GM18867 (cell line): ENCODE measurements around the gene KCNAB2.

Experiments
- ATAC-seq: cut with Tn5 transposase; IDR thresholded peaks from one replicate; pipeline ENCODE4 v1.9.1; 2021; ENCODE audit warnings: mild to moderate bottlenecking, moderate library complexity; ENCODE audit not compliant: unreplicated experiment

KCNAB2 gene

DNA sequence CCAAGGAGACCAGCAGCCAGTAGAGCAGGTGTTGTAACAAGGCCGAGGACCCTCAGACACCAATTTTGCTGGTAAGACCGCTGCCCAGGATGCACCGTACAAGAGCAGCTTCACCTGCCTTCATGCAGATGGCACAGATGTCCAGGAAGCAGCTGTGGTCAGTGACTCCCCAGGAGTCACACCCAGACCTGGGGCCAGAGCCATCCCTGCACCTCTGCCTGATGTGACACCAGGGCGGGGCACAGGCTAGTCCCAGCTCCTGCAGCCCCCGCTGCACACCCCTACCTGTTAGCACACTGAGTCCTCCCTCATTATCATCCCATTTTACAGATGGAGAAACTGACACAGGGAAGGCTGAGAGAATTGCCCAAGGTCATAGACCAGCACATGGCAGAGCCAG is 16.3 kb upstream of the KCNAB2 start:
- no peak for ATAC-seq

DNA sequence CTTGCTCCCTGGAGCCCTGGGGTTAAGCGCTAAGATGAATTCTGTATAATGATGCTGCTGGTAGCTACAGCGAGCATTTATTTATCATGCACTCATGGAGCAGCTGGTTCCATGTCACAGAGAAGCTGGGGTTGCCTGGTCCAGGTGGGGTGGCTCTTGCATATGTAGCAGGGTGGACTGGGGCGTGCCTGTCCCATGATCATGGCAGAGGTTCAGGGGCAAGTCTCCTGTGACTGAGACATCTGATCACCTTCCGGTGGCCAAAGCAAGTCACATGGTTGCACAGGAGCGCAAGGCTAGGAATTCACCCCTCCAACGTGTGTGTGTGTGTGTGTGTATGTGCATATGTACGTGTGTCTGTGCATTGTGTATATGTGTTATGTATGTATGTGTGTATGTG is 15.6 kb upstream of the KCNAB2 start:
- no peak for ATAC-seq

DNA sequence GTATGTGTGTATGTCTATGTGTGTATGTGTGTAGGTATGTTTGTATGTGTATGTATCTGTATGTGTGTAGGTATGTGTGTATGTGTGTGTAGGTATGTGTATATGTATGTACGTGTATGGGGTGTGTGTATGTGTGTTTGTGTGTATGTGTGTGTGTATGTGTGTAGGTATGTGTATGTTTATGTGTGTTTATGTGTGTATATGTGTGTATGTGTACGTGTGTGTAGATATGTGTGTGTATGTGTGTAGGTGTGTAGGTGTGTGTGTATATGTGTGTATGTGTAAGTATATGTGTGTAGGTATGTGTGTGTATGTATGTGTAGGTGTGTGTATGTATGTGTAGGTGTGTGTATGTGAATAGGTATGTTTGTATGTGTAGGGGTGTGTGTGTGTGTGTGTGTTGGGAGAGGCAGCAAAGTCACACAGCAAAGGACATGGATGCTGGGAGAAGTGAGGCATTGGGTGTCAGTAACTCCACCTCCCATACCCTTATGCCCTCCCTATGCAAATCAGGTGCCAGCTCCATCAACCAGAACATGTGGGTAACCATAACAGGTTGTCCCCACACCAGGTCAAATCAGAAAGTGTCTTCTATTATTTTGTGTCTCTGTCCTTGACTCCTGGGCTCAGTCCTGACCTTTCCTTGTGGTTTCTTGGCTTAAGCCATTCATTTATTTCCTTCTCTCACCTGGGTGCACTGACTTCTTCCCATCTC is 15.0 kb upstream of the KCNAB2 start:
- ATAC-seq = no peak

DNA sequence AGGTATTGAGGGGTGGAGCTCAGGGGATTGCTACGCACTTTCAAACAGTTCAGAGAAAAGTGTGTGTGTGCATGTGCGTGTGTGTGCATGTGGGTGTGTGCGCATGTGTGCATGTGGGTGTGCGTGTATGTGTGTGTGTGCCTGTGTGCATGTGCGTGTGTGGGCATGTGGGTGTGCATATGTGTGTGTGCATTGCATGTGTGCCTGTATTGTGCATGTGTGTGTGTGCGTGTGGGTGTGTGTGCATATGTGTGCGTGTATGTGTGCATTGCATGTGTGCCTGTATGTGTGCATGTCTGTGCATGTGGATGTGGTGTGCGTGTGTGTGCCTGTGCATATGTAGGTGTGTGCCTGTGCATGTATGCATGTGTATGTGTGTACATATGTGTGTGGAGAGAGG is 12.6 kb upstream of the KCNAB2 start:
- no peak for ATAC-seq

DNA sequence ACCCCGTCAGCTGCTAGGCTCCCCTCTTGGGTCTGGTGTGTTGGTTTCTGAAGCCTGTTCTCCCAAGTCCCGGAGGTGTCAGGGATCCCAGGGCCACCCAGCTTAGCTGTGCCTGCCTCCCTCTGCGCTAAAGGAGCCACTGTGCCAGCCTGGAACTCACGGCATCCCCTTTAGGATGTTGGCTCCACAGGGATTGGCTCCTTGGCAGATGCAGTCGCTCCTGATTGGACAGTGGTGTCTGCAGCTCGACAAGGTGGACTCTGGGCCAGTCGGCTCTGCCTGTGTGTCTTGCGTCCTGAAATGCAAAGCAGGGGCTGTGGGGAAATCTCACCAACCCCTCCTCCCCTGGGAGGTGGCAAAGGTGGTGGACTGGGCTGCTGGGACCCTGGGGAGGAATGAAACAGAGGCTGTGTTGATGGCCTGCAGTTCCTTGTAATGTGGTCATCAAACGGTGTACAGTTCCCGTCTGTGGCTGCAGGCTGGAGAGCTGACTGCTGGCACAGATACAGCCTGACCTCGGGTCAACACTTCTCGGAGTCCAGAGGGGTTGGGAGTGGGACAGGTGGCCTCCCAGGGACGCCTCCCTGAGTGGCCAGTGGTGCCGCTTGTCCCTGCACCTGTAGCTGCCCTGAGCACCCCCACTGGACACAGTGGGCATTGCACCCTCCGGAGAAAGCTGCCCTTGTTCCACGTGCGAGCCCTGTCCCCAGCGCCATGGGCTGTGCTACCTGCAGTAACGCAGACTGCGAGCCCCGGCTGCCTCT is 11.5 kb upstream of the KCNAB2 start:
- no peak for ATAC-seq

DNA sequence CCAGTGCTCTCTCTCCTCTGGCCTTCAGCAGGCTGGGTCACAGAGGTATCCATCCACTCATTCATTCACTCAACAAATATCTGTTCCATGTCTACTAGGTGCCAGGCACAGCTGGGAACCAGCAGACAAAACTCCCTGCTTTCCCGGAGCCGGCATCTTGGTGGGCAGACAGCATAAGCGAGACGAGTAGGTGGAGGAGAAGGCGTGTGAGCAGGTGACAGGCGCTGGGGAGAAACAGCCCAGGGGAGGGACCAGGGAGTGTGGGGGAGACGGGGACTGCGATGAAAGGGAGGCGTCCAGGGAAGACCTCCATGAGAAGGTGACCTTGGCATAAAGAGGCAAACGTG is 11.0 kb upstream of the KCNAB2 start:
- ATAC-seq = no peak

DNA sequence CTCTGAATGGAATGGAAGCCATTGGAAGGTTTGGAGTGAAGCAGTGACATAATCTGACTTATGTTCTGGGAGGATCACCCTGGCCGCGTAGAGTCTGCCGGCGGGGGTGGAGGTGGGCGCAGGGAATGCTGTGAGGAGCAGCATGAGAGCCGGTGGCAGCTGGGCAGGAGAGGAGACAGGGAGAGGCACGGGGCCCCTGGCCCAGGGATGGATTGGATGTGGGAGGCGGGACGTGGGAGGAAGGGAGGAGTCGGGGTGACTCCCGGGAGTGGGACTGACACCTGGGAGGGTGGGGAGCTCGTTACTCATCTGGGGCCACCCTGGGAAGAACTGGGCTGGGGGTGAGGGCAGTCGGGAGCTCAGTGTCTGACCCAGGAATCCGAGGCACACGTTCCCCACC is 10.4 kb upstream of the KCNAB2 start:
- no peak for ATAC-seq

DNA sequence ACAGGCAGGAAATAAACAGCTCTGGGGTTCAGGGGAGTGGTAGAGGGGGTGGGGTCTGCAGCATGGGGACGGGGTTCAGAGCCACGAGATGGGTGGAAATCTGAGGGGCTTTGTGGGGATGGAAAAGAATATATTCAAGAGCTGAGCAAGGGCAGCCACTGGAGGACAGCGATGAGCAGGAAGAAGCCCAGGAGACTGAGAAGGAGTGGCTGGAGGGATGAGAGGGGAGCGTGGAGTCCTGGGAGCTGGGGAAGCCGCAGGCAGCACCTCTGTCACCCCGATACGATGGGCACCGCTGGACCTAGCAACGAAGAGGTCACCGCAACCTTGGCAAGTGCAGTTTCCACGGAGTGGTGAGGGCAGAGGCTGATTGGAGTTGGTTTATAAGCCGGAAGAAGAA is 10.0 kb upstream of the KCNAB2 start:
- no peak for ATAC-seq

DNA sequence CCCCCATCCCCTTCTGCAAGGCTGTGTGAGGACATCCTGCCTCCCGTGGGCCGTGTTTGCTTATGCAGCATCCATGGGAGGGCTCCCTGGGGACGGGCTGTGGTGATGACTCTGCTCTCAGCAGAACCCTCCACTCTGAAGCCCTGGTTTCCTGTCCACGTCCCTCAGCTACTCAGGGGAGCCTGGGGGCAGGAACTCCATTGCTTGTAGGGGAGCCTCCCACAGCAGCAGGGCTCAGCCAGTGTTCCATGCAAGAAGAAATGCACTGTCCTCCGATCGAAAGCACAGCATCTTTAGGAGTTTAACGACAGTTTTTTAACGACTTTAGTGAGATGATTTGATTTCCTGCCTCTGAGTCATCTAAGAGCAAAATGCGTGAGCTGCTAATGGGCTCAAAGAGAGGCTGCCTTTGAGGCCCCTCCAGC is 8.3 kb upstream of the KCNAB2 start:
- ATAC-seq = no peak

DNA sequence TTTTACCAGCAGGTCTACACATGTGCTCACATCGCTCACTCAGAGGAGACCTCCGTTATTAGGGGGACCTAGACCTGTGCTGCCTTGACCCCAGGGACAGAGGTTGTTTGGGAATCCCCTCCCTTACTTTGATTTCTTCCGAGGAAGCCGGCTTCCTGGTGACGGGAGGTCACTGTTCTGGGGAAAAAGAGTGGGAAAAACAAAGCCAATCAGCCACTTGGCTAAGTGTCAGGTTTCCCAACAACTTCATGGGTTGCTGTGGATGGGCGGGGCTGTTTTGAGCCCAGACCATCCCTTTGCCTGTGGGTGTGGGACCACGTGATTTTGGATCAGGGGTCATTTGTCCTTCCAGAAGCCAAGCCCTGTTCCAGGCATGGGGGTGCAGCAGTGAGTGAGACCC is 7.1 kb upstream of the KCNAB2 start:
- ATAC-seq = no peak

DNA sequence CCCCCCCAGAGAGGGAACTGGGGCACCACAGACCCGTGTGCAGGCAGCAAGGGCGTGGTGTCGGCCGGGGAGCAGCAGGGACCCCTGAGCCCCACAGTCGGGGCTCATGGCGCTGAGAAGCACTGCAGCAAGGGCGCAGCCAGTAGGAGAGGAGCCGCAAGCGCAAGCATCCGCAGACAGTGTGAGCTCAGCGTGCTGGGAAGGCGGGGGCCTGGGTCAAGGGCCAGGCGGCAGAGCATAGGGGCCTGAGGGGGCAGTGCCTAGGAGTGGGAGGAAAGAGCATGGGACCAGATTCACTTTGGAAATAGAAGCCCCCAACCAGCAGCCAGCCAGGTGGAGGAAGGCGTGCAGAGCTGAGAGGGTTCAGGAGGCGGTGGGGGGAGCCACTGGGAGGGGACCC is 6.7 kb upstream of the KCNAB2 start:
- no peak for ATAC-seq

DNA sequence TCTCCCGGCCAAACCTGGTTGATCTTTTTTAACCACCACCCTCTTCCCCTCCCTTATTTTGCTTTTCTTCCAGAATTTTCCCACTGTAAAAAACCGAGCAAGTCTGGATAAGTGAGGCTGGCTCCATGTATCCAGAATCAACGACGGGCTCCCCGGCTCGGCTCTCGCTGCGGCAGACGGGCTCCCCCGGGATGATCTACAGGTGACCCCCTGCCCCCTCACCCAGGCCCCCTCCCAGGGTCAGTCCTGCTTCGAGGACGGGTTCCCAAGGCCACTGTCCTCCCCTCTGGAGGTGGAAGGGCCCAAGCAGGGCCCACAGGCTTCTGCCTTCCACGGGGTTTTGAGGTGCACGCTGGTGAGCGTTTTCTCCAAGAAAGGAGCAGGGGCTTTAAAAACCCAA is 5.2 kb upstream of the KCNAB2 start:
- no peak for ATAC-seq

DNA sequence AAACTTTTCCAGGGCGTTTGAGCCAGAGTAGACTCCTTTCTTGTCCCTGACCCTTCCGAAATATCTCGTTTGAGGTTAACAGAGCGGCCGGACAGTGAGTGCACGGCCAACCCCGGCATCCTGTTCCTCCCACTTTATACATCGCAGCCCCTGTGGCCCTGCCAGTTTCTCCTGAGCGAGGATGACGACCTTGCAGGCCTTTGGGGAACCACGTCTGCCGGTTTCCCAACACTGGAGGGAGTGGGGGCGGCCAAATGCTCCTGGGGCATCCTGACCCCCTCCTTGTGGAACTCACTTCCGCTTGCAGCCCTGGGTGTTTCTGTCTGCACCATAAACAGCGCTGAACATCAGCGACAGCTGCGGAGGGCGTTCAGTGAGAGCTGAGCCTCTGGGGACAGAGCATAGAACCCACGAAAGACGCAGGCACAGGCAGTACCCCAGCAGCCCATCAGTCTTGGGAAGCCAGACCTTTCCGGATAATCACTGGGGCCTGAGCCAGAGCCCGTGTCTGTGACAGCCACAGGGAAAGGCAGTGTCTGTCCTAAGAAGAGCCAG is 4.8 kb upstream of the KCNAB2 start:
- ATAC-seq = no peak

DNA sequence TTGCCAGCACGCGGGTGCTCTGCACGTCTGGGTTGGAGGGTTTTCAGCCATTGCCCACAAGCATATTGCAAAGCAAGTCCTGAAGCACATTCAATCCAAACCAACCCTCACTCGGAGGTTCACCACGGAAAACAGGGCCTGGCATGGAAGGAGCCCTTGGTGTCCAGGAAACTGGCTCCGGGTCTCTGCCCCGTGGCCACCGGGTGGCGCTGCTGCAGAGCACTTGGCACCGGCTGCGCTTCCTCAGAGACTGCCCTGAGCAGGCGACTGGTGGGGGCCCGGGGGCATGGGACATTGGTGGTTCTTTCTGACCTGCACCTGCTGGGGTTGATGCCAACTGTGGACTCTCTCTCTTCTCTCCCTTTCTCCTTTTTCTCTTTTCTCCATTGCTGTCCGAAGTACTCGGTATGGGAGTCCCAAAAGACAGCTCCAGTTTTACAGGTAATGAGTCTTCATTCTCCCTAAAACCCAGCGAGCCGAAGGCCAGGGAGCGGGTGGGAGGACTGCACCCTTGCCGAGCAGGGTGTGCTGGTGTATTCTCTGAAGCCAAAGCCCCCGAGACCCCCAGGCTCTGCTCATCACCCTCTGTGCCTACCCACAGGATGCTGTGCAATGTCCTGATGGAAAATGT is 4.1 kb upstream of the KCNAB2 start:
- no peak for ATAC-seq

DNA sequence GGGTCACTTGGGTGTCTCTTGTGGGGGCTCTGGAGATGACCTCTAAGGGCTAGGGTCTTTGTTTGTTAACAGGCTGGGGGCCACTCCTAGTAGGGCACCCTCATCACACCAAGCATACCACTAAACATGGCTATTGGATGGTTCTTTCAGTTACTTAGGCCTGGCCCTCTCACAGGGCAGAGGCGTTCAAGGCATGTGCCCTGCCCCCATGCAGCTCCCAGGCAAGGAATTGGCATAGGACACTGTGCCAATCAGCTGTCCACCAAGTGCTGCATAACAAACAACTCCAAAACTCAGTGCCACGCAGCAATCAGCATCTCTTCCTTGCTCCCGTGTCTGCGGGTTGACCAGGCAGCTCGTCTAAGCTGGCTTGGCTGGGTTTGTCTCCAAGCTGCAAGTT is 2.1 kb upstream of the KCNAB2 start:
- no peak for ATAC-seq

DNA sequence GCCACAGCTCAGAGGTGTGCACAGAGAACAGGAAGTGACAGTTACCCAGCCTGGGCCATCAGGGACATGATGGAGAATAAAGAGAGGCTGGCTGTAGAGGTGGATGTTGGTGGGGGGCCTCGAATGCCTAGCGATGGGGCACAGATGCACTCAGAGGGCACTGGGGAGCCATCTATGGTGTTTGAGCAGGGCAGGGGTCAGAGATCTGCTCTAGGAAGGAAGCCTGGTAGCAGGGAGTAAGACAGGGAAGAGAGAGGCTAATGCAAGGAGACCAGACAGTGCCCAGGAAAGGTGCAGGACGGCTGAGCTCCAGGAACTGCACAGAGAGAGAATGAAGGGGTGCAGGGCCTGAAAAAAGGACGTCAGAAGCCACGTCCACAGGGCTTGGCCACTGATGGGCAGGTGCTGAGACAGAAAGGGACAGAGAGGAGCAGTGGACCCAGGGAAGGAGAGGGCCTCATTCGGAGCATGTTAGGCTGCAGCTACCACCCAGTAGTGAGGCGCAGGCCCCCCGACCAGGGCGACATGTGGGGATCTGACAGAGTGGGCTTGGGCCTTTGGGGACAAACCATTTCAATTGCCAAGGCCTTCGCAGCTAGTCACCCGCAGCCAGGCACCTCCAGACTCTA is 1.1 kb upstream of the KCNAB2 start:
- ATAC-seq = no peak

DNA sequence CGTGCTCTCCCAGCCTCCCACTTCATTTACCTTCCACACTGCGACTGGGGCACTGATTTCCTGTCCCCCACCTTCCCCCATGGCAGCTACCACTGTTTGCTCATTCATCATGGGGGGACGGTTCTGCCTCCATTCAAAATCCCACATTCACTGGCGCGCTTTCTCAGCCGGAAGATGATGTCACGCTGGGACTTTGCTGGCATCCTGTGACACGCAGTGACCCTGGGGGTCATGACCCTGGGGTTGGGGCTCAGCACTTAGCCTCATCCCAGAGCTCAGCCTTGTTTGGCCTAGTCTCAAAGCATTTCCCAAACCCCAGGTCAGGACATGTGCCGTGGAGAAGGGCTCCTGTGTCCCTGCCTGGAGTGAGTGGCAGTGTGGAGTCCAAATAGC is 582 bp upstream of the KCNAB2 start:
- ATAC-seq = no peak

DNA sequence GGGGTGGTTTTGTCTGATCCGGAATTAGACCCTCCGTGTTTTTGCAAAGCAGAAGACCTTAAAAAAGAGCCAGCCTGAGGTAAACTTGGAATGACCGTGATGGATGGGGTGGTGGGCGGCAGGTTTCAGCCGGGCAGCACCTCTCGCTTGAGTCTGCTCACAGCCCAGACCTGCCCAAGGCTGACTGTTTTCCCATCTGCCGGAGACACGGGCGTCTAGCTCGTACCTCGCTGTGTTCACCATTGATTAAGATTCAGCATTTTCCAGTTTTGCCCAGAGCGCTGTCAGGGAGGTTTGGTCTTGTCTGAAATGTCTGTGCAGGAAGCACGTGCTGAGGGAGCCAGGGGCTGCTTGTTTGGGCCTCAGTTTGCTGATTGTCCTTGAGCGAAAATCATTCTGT is 591 bp downstream of the KCNAB2 start:
- ATAC-seq = no peak

DNA sequence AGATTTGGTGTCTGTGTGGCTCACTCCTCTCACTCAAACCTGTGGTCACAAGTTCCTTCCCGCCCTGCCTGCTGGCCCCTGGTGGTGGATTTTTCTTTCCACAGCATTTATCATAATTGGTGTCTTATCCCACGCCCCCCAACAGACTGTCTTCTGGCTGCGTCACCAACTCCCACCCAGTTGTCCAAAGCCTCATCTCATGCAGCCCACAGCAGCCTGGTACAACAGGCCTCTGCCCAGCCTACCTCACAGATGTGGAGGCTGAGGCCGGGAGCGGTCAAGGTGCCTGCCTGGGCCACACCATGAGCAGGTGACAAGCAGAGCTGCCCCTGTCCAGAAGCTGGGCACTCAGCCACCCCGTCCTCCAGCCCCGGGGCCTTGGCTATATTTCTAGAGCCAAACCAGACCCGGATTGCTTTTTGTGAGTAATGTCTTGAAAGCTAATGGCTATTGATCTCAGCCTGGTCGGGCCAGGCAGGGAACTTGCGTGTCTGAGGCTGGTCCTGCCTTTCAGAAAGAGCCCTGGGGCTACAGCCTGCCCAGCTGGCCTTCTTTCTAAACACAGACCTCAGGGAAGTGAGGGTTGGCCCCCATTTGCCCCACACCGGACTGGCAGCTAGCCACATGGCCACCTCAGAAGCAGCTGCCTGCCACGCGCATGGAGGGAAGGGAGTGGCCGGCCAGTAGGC is 2.6 kb downstream of the KCNAB2 start:
- ATAC-seq = no peak

DNA sequence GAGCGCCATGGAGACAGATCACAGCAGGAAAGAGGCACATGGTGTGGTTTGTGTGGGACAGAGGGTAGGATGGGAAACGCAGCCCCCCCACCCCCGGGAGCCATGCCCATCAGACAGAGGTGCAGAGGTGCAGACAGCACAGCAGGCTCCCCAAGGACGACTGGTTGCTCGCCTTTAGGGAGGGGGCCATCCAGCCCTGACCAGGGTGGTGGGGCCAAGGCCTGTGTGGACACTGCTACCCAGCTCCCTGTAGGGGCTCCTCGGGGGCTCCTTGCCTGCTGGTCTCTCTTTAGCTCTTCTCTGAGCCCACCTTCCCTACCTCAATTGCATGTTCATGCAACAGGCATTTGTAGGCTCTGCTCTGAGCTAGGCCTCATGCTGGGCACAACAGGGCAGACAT is 3.7 kb downstream of the KCNAB2 start:
- no peak for ATAC-seq

DNA sequence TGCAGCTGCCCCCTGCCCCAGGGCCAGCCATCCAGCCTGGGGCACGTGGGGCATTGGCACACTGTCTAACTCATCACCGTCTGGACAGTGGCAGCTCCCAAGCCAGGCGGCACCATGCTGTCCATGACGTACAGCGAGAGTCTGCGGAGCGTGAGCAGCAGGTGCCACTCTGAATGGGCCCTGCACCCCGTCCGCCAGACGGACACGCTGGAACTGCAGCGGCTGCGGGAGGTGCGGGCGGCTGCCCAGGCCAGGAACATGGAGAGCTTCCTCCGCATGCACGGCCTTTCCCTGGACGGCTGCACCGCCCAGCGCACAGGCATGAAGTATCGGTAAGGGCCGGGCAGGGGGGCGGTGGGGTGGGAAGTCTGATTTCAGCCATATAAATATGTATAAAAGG is 5.7 kb downstream of the KCNAB2 start:
- ATAC-seq = no peak
